Measurements from ENCODE around the gene LIG4.

DNA sequence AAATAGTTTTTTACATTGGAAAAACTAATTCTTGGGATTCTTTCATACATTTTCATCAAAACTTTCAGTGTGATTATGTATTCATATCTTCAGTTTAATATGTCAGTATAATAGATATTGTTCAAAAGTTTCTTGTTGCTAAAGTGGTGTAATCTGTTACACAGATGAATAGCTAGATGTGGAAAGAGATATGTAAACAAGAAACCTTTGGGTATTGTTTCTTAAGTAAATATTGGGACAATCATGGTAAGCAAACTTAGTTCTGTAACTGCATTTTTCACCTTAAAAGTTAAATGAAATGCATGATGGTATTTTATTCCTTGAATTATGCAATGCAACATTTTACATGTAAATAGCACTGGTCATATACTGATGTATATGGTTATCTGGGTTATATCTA is 15.0 kb upstream of the LIG4 start:
- no peak for TF ChIP-seq CTCF (IDR thresholded peaks at IDR 0.05; ENCODE audit: low read depth, low read length, missing input control)
- TF ChIP-seq RAD21 (IDR thresholded peaks at IDR 0.05), result no peak
- TF ChIP-seq EGR1 (IDR thresholded peaks at IDR 0.05; ENCODE audit: low read depth in 2 of 2), result no peak
- no peak for TF ChIP-seq HNF4A (conservative IDR thresholded peaks at IDR 0.05)
- TF ChIP-seq, protein P1, sequence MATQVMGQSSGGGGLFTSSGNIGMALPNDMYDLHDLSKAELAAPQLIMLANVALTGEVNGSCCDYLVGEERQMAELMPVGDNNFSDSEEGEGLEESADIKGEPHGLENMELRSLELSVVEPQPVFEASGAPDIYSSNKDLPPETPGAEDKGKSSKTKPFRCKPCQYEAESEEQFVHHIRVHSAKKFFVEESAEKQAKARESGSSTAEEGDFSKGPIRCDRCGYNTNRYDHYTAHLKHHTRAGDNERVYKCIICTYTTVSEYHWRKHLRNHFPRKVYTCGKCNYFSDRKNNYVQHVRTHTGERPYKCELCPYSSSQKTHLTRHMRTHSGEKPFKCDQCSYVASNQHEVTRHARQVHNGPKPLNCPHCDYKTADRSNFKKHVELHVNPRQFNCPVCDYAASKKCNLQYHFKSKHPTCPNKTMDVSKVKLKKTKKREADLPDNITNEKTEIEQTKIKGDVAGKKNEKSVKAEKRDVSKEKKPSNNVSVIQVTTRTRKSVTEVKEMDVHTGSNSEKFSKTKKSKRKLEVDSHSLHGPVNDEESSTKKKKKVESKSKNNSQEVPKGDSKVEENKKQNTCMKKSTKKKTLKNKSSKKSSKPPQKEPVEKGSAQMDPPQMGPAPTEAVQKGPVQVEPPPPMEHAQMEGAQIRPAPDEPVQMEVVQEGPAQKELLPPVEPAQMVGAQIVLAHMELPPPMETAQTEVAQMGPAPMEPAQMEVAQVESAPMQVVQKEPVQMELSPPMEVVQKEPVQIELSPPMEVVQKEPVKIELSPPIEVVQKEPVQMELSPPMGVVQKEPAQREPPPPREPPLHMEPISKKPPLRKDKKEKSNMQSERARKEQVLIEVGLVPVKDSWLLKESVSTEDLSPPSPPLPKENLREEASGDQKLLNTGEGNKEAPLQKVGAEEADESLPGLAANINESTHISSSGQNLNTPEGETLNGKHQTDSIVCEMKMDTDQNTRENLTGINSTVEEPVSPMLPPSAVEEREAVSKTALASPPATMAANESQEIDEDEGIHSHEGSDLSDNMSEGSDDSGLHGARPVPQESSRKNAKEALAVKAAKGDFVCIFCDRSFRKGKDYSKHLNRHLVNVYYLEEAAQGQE (IDR thresholded peaks at IDR 0.05), result no peak
- no peak for TF ChIP-seq SP1 (IDR thresholded peaks at IDR 0.05)
- TF ChIP-seq TAF1 (conservative IDR thresholded peaks at IDR 0.05), result no peak
